GM18861 (cell line): ENCODE data around the gene NMT1.
"Not testable (repeated sequence)": the region's sequence is repeated elsewhere in the genome, so short reads cannot be mapped to it uniquely, and the experiment has no call there.

Source experiments
- ATAC-seq: cut with Tn5 transposase; IDR thresholded peaks from one replicate; pipeline ENCODE4 v1.9.1; 2021; ENCODE audit not compliant: unreplicated experiment

NMT1 gene

GRCh38 chr17:45036691-45037090 is 24.4 kb upstream of the NMT1 start:
- no peak for ATAC-seq

- no peak for ATAC-seq
Measured at GRCh38 chr17:45038728-45039634, 22.1 kb upstream of the NMT1 start.

GRCh38 chr17:45040459-45040858 is 20.7 kb upstream of the NMT1 start:
- ATAC-seq = no peak

GRCh38 chr17:45042346-45043120 is 18.6 kb upstream of the NMT1 start:
- ATAC-seq = no peak

GRCh38 chr17:45043813-45044540 is 17.1 kb upstream of the NMT1 start:
- no peak for ATAC-seq

GRCh38 chr17:45046537-45047125 is 14.5 kb upstream of the NMT1 start:
- no peak for ATAC-seq

GRCh38 chr17:45048795-45049563 is 12.1 kb upstream of the NMT1 start:
- ATAC-seq = no peak

GRCh38 chr17:45050481-45051059 is 10.5 kb upstream of the NMT1 start:
- ATAC-seq = no peak

- ATAC-seq = peak; percentile 80
Measured at GRCh38 chr17:45051060-45051719, 9.9 kb upstream of the NMT1 start, which contains the start of gene DCAKD. DCAKD (minus strand) TSS chr17:45051632; CDS start chr17:45034885, 16,747 bp downstream.

GRCh38 chr17:45051720-45052051 is 9.4 kb upstream of the NMT1 start:
- not testable (repeated sequence) for ATAC-seq

- ATAC-seq = no peak
Measured at GRCh38 chr17:45052052-45052772, 8.9 kb upstream of the NMT1 start.

GRCh38 chr17:45060382-45060796 is 728 bp upstream of the NMT1 start:
- no peak for ATAC-seq

GRCh38 chr17:45061606-45062205 is 589 bp downstream of the NMT1 start:
- ATAC-seq = no peak

GRCh38 chr17:45063198-45063597 is 2.1 kb downstream of the NMT1 start:
- ATAC-seq = no peak

GRCh38 chr17:45067637-45068036 is 6.5 kb downstream of the NMT1 start:
- ATAC-seq = no peak

- no peak for ATAC-seq
Measured at GRCh38 chr17:45070001-45070400, 8.9 kb downstream of the NMT1 start.

- ATAC-seq = no peak
Measured at GRCh38 chr17:45070809-45071208, 9.7 kb downstream of the NMT1 start.

- ATAC-seq = no peak
Measured at GRCh38 chr17:45073414-45074070, 12.4 kb downstream of the NMT1 start.
